H1 (cell line): ENCODE measurements around the gene CCDC102A. TPM values are rescaled to one million over a fixed set of nuclear protein-coding genes. Genes with fewer than 3 reads are reported as not detected.

Experiments used
- CTCF ChIA-PET: fragments of 300-600 bp; sonication (Branson Sonifier 250); formaldehyde crosslinking; loops from one replicate; lab custom pipeline; 2021; ENCODE audit not compliant: partially characterized antibody; lab: Charles Lee
- POLR2A ChIA-PET: fragments of 300-600 bp; sonication (Branson Sonifier 250); formaldehyde crosslinking; loops from one replicate; lab custom pipeline; 2021; ENCODE audit warnings: inconsistent platforms; ENCODE audit not compliant: partially characterized antibody; lab: Charles Lee
- DNase-seq, 2 experiments: peaks; one replicate each; pipeline versions ENCODE4 v3.0.0 to v3.0.0-alpha.2; 2010 to 2022; ENCODE audit warnings: low spot score in 2 of 2, low read depth in 1 of 2, mixed read lengths in 1 of 2
- FAIRE-seq: peaks from 2 replicates; lab custom pipeline; 2011; peaks lifted over from hg19 to GRCh38; lab: Jason Lieb, UNC
- H2AFZ ChIP-seq: 2 replicates; pipeline ENCODE4 v1.8.1; 2012; ENCODE audit warnings: low read length, inconsistent platforms
- H2AK5ac ChIP-seq: 2 replicates; pipeline ENCODE4 v1.6.1; 2013; ENCODE audit warnings: low read depth, low read length
- H2BK120ac ChIP-seq: replicated peaks from 2 replicates; pipeline ENCODE3; 2013; ENCODE audit warnings: low read depth, low read length, inconsistent platforms
- H2BK12ac ChIP-seq: 2 replicates; pipeline ENCODE4 v1.6.1; 2013; ENCODE audit warnings: low read depth, low read length
- H2BK15ac ChIP-seq: 2 replicates; pipeline ENCODE4 v1.6.1; 2013; ENCODE audit warnings: low read length
- H2BK20ac ChIP-seq: 2 replicates; pipeline ENCODE4 v1.6.1; 2013; ENCODE audit warnings: low read length
- H2BK5ac ChIP-seq: 2 replicates; pipeline ENCODE4 v1.6.1; 2013; ENCODE audit warnings: low read depth, low read length
- H3K14ac ChIP-seq: 2 replicates; pipeline ENCODE4 v1.6.1; 2013; ENCODE audit warnings: inconsistent platforms; ENCODE audit not compliant: insufficient read length
- H3K18ac ChIP-seq: 2 replicates; pipeline ENCODE4 v1.6.1; 2013; ENCODE audit warnings: low read length; ENCODE audit errors: extremely low read depth
- H3K23ac ChIP-seq: 2 replicates; pipeline ENCODE4 v1.6.1; 2013; ENCODE audit warnings: inconsistent platforms; ENCODE audit not compliant: insufficient read length
- H3K23me2 ChIP-seq: 2 replicates; pipeline ENCODE4 v1.6.1; 2013; ENCODE audit warnings: low read depth, low read length
- H3K27ac ChIP-seq: 2 replicates; pipeline ENCODE4 v1.6.1; 2011; ENCODE audit warnings: low read depth, low read length, inconsistent platforms
- H3K27me3 ChIP-seq, 4 experiments: replicated peaks in 1 of 4; 1 replicate in 1 of 4; 2 replicates in 3 of 4; pipeline versions ENCODE4 v1.6.1 to v1.8.1; 2011 to 2013; ENCODE audit warnings: low read length in 3 of 4, mild to moderate bottlenecking in 3 of 4, inconsistent platforms in 2 of 4, mixed read lengths in 2 of 4, moderate library complexity in 1 of 4; ENCODE audit not compliant: control insufficient read depth in 3 of 4, insufficient read depth in 3 of 4; ENCODE audit errors: extremely low read depth in 1 of 4
- H3K36me3 ChIP-seq, 4 experiments: 2 replicates each; pipeline versions ENCODE4 v1.6.1 to v1.8.1; 2011 to 2013; ENCODE audit warnings: mild to moderate bottlenecking in 4 of 4, low read length in 3 of 4, moderate library complexity in 2 of 4, control low read depth in 1 of 4, inconsistent platforms in 1 of 4; ENCODE audit not compliant: insufficient read depth in 4 of 4, control insufficient read depth in 2 of 4
- H3K4ac ChIP-seq: replicated peaks from 2 replicates; pipeline ENCODE3; 2013; ENCODE audit warnings: low read length, low read depth, mixed read lengths, inconsistent platforms; ENCODE audit not compliant: insufficient read length
- H3K4me1 ChIP-seq, 4 experiments: replicated peaks in 1 of 4; 1 replicate in 1 of 4; 2 replicates in 3 of 4; pipeline versions ENCODE4 v1.6.1 to v1.8.1; 2011 to 2013; ENCODE audit warnings: low read length in 3 of 4, inconsistent platforms in 2 of 4, mixed read lengths in 1 of 4; ENCODE audit not compliant: insufficient read depth in 4 of 4, control insufficient read depth in 3 of 4
- H3K4me2 ChIP-seq, 2 experiments: 2 replicates each; pipeline versions ENCODE4 v1.6.1 to v1.8.1; 2011 to 2013; ENCODE audit warnings: low read depth in 2 of 2, low read length in 2 of 2, control low read depth in 1 of 2, inconsistent platforms in 1 of 2, mild to moderate bottlenecking in 1 of 2; ENCODE audit not compliant: insufficient read depth in 1 of 2
- H3K4me3 ChIP-seq, 4 experiments: fragments of 200-600, 300-600 bp in 1 of 4; sonication (generic), shearing (Covaris generic), sonication (Bioruptor Twin) in 1 of 4; 2 replicates each; pipeline versions ENCODE4 v1.5.1 to v1.8.1; 2011 to 2016; ENCODE audit warnings: low read length in 4 of 4, low read depth in 3 of 4, control low read depth in 2 of 4, inconsistent platforms in 2 of 4, mild to moderate bottlenecking in 2 of 4, mixed read lengths in 1 of 4, moderate library complexity in 1 of 4; ENCODE audit not compliant: insufficient read depth in 2 of 4; ENCODE audit errors: extremely low read depth in 1 of 4
- H3K56ac ChIP-seq: replicated peaks from 2 replicates; pipeline ENCODE3; 2013; ENCODE audit warnings: low read depth, mild to moderate bottlenecking, mixed read lengths, low read length, inconsistent platforms; ENCODE audit not compliant: insufficient read length
- H3K79me1 ChIP-seq: 2 replicates; pipeline ENCODE4 v1.6.1; 2013; ENCODE audit warnings: low read depth, low read length, control low read depth
- H3K79me2 ChIP-seq, 2 experiments: 2 replicates each; pipeline versions ENCODE4 v1.6.1 to v1.8.1; 2012 to 2013; ENCODE audit warnings: low read length in 2 of 2, mild to moderate bottlenecking in 2 of 2, inconsistent platforms in 1 of 2; ENCODE audit not compliant: insufficient read depth in 2 of 2, control insufficient read depth in 1 of 2
- H3K9ac ChIP-seq, 4 experiments: replicated peaks in 1 of 4; 1 replicate in 1 of 4; 2 replicates in 3 of 4; pipeline versions ENCODE4 v1.6.1 to v1.8.1; 2011 to 2013; ENCODE audit warnings: low read depth in 3 of 4, low read length in 3 of 4, control low read depth in 2 of 4, mild to moderate bottlenecking in 2 of 4, moderate library complexity in 2 of 4, inconsistent platforms in 1 of 4; ENCODE audit errors: extremely low read depth in 1 of 4
- H3K9me3 ChIP-seq, 2 experiments: 2 replicates each; pipeline versions ENCODE4 v1.6.1 to v1.8.1; 2012 to 2013; ENCODE audit warnings: mild to moderate bottlenecking in 2 of 2, moderate library complexity in 2 of 2, control low read depth in 1 of 2, inconsistent platforms in 1 of 2, low read depth in 1 of 2, low read length in 1 of 2, mixed read lengths in 1 of 2; ENCODE audit not compliant: insufficient read depth in 2 of 2
- H4K20me1 ChIP-seq, 2 experiments: replicated peaks in 1 of 2; 2 replicates each; pipeline versions ENCODE3 to v1.8.1; 2011 to 2013; ENCODE audit warnings: inconsistent platforms in 2 of 2, low read length in 2 of 2, mild to moderate bottlenecking in 1 of 2; ENCODE audit not compliant: insufficient read depth in 2 of 2, control insufficient read depth in 1 of 2
- H4K5ac ChIP-seq: 2 replicates; pipeline ENCODE4 v1.6.1; 2013; ENCODE audit warnings: low read length, low read depth, mixed read lengths, inconsistent platforms; ENCODE audit not compliant: insufficient read length
- H4K8ac ChIP-seq: 2 replicates; pipeline ENCODE4 v1.8.0; 2013; ENCODE audit warnings: mild to moderate bottlenecking, moderate library complexity, low read length, inconsistent platforms; ENCODE audit not compliant: insufficient read depth; ENCODE audit errors: extremely low read depth
- H4K91ac ChIP-seq: replicated peaks from 2 replicates; pipeline ENCODE3; 2013; ENCODE audit warnings: low read length, mixed read lengths, inconsistent platforms; ENCODE audit not compliant: insufficient read length
- EP300 ChIP-seq, 2 experiments: IDR thresholded peaks; 1 replicate in 1 of 2; 2 replicates in 1 of 2; pipeline ENCODE4 v1.6.1; 2011 to 2012; ENCODE audit warnings: low read depth in 2 of 2, low read length in 2 of 2, mild to moderate bottlenecking in 2 of 2, borderline replicate concordance in 1 of 2, inconsistent platforms in 1 of 2, moderate library complexity in 1 of 2
- PHF8 ChIP-seq: fragments of 200-600 bp; sonication (generic); conservative IDR thresholded peaks from 2 replicates; pipeline ENCODE4 v1.7.1; 2012; ENCODE audit warnings: low read depth, mild to moderate bottlenecking, inconsistent platforms, low read length, moderate library complexity
- WGBS, 2 experiments: shearing (Covaris generic) in 1 of 2; methylation state at CpG; one replicate each; pipeline versions ENCODE4 v1.1.6 to v1.1.7; 2013 to 2015; ENCODE audit warnings: low lambda C conversion rate in 2 of 2, mixed read lengths in 2 of 2, inconsistent platforms in 1 of 2, low coverage in 1 of 2, missing lambda C conversion rate in 1 of 2; ENCODE audit not compliant: insufficient replicate concordance in 2 of 2, insufficient coverage in 1 of 2, insufficient read length in 1 of 2; ENCODE audit errors: extremely low coverage in 1 of 2, missing lambda C conversion rate in 1 of 2; 5-methylcytosine and 5-hydroxymethylcytosine counted together
- polyA plus RNA-seq, 7 experiments: library from polyadenylated mRNA; depleted of rRNA in 3 of 7; stranded (reverse) in 5 of 7; unstranded in 2 of 7; fragments of >200 nt in 5 of 7; fragments of 200-250 nt in 2 of 7; gene quantifications; 1 replicate in 5 of 7; 2 replicates in 1 of 7; 4 replicates in 1 of 7; pipeline versions ENCODE4 v1.2.1 to v1.2.3, GENCODE V29; 2011 to 2013; ENCODE audit warnings: missing spikeins in 2 of 7, mixed read lengths in 2 of 7
- total RNA-seq: library from RNA; stranded (reverse); fragmentation: NEBNext Ultra II Directional; extraction: Animal tissue kit (Norgen Biotek cat#: 25700); gene quantifications from 2 replicates; pipeline ENCODE4 v1.2.1, GENCODE V29; 2021

Gene CCDC102A
- total and polyA plus RNA-seq, 2 of the 8 experiments (the other 6 are each of a cell fraction or from before 2014, with no cell fraction given), result 4.0 to 7.5 TPM

DNA sequence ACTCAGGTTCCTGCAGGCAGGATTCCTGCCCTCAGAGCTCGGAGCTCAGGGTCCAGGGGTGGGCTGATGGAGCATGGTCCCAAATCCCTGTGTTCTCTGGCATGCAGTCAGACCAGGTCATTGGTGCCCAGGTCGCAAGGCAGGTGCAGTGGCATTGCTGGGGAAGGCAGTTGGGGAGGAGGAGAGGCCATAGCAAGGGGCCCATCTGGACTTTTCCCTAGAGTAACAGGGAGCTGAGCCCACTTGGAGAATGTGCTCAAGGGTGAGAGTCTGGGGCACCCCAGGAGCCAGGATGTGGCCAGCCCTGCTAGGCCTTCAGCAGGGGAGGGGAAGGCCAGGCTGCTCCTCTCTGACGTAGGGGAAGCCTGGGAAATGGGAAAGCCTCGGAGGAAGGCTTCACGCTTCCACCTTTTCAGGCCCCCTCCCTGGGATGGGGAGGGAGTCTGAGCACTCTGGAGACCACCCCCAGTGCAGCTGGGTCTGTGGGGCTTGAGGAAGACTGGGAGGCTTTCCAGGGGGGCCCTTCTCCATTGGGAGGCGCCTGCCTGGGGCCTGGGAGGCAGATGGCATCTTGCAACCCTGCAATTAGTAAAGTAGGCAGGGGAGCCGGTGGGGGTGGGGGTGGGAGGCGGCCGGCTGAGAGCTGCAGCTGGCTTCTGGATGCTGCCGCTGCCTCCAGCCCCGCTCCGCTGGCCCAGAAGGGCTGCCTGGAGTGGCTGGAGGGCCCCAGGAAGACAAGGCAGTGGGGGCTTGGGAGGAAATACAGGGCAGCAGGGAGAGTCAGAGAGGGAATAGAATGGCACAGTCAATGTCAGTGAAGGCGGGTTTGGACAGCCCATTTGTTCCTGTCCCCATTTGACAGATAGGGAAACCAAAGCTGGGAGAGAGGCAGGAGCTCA, 29.0 kb downstream of the CCDC102A start:
- H2BK20ac ChIP-seq, result no peak overlapping the region
- H4K91ac ChIP-seq, result no peak overlapping the region
- H2BK15ac ChIP-seq, result peak overlapping the region; percentile 65
- H3K14ac ChIP-seq, result no peak overlapping the region
- H3K4me1 ChIP-seq, result peaks cover 0 to 17% (median 7%) of the 10 kb centered on the region in 4 experiments; a peak in 6 of 7 replicates
- DNase-seq (no peak), FAIRE-seq (no peak)
- H3K27ac ChIP-seq, result no peak overlapping the region
- WGBS, 2 experiments, result 61% methylated on average over 10 of the region's 13 CpGs; no CpG with 5 or more reads in 1 of the 2 experiments
- H3K18ac ChIP-seq, result no peak overlapping the region; the same call in 1 of the 2 replicates
- H3K23ac ChIP-seq, result no peak overlapping the region
- POLR2A ChIA-PET, result interaction anchor here (1.0 to 1.9 kb wide), 5 partner anchors 10 to 45 kb away, joined by 3 to 5 read pairs (median 5); partner anchors contain the start of gene POLR2C
- no peak overlapping the region for H3K4ac ChIP-seq
- H3K9me3 ChIP-seq, result no peaks in the 10 kb centered on the region
- H3K4me3 ChIP-seq, result no peak overlapping the region
- H2BK120ac ChIP-seq, result no peak overlapping the region
- CTCF ChIA-PET, result interaction anchor here (0.9 to 8.8 kb wide), 5 partner anchors 11 to 45 kb away, joined by 3 to 89 read pairs (median 4); partner anchors contain the start of gene POLR2C
- peak overlapping the region; percentile 18 for H3K56ac ChIP-seq
- H3K4me2 ChIP-seq, result no peak overlapping the region; a peak in 1 of 4 replicates
- H2BK12ac ChIP-seq, result peak overlapping the region; percentile 50; the same call in 1 of the 2 replicates
- H3K36me3 ChIP-seq, result no peaks in the 10 kb centered on the region
- H3K9ac ChIP-seq, result no peak overlapping the region
- no peak overlapping the region for H4K5ac ChIP-seq
- H3K23me2 ChIP-seq, result peaks cover 2% of the 10 kb centered on the region; the same call in 1 of the 2 replicates
- H4K20me1 ChIP-seq, result no peaks in the 10 kb centered on the region
- H3K27me3 ChIP-seq, result no peaks in the 10 kb centered on the region
- no peaks in the 10 kb centered on the region; the same call in 1 of the 2 replicates for H3K79me1 ChIP-seq
- no peak overlapping the region for H2BK5ac ChIP-seq
- H2AFZ ChIP-seq, result peak overlapping the region; percentile 73
- no peak overlapping the region for H2AK5ac ChIP-seq
- no peaks in the 10 kb centered on the region for H3K79me2 ChIP-seq
- no peak overlapping the region for H4K8ac ChIP-seq
- TF ChIP-seq EP300 (IDR thresholded peaks at IDR 0.05; ENCODE audit: borderline replicate concordance in 1 of 2, low read depth in 2 of 2, low read length in 2 of 2), result no peak
- TF ChIP-seq PHF8, result no peak
